ENCODE data around the gene GMDS.

GMDS gene

GRCh38 chr6:1608222-1609040, 637.0 kb downstream of the GMDS start:
- DNase-seq (ENCODE audit: low read depth, low spot score) = peak; percentile 14
- no peak overlapping the region for H3K4me3 ChIP-seq (ENCODE audit: low read depth, low read length)
- TF ChIP-seq CTCF (IDR thresholded peaks at IDR 0.05; ENCODE audit: low read depth, low read length) = no peak
- in situ Hi-C loops (cut with HindIII; ENCODE audit: low sequenced_read_pairs) = no loop called here

GRCh38 chr6:1607516-1608221, 637.7 kb downstream of the GMDS start:
- in situ Hi-C loops (cut with HindIII; ENCODE audit: low sequenced_read_pairs) = no loop called here
- no peak for TF ChIP-seq CTCF (IDR thresholded peaks at IDR 0.05; ENCODE audit: low read depth, low read length)
- peak; percentile 18 for DNase-seq (ENCODE audit: low read depth, low spot score)
- no peak overlapping the region for H3K4me3 ChIP-seq (ENCODE audit: low read depth, low read length)

- in situ Hi-C loops (cut with HindIII; ENCODE audit: low sequenced_read_pairs) = no loop called here
- no peak for TF ChIP-seq CTCF (IDR thresholded peaks at IDR 0.05; ENCODE audit: low read depth, low read length)
- DNase-seq (ENCODE audit: low read depth, low spot score) = peak; percentile 28
- H3K4me3 ChIP-seq (ENCODE audit: low read depth, low read length) = no peak overlapping the region
Observed at GRCh38 chr6:1606780-1607515, 638.5 kb downstream of the GMDS start.

GRCh38 chr6:1605893-1606779, 639.3 kb downstream of the GMDS start:
- peak; percentile 14 for DNase-seq (ENCODE audit: low read depth, low spot score)
- in situ Hi-C loops (cut with HindIII; ENCODE audit: low sequenced_read_pairs) = no loop called here
- TF ChIP-seq CTCF (IDR thresholded peaks at IDR 0.05; ENCODE audit: low read depth, low read length) = no peak
- H3K4me3 ChIP-seq (ENCODE audit: low read depth, low read length) = no peak overlapping the region

- no peak overlapping the region for H3K4me3 ChIP-seq (ENCODE audit: low read depth, low read length)
- in situ Hi-C loops (cut with HindIII; ENCODE audit: low sequenced_read_pairs) = no loop called here
- peak; percentile 7 for DNase-seq (ENCODE audit: low read depth, low spot score)
- TF ChIP-seq CTCF (IDR thresholded peaks at IDR 0.05; ENCODE audit: low read depth, low read length) = no peak
Observed at GRCh38 chr6:1605004-1605892, 640.2 kb downstream of the GMDS start.
